ENCODE measurements around the gene CPED1.
A peak's percentile ranks its signal among the peaks of the same experiment; 100 is the strongest.
"Not testable (repeated sequence)": the region's sequence is repeated elsewhere in the genome, so short reads cannot be mapped to it uniquely, and the experiment has no call there.

Gene CPED1

GRCh38 chr7:121042899-121043298 is 54.4 kb downstream of the CPED1 start:
- H3K36me3 Mint-ChIP-seq (ENCODE audit: low read depth) = no peaks in the 10 kb centered on the region
- H3K9me3 Mint-ChIP-seq = peaks cover 2% of the 10 kb centered on the region
- H3K27me3 Mint-ChIP-seq = peaks cover 7% of the 10 kb centered on the region
- H3K4me1 Mint-ChIP-seq = no peaks in the 10 kb centered on the region
- H3K4me3 Mint-ChIP-seq = no peak overlapping the region
- H3K27ac Mint-ChIP-seq = no peak overlapping the region
- DNase-seq (no peak), ATAC-seq (no peak)

GRCh38 chr7:121043314-121044234 is 55.1 kb downstream of the CPED1 start:
- peaks cover 10% of the 10 kb centered on the region for H3K27me3 Mint-ChIP-seq
- H3K27ac Mint-ChIP-seq = no peak overlapping the region
- no peak for DNase-seq
- H3K4me3 Mint-ChIP-seq = no peak overlapping the region
- no peaks in the 10 kb centered on the region for H3K4me1 Mint-ChIP-seq
- H3K9me3 Mint-ChIP-seq = peaks cover 4% of the 10 kb centered on the region
- no peaks in the 10 kb centered on the region for H3K36me3 Mint-ChIP-seq (ENCODE audit: low read depth)
- no peak for ATAC-seq

- no peaks in the 10 kb centered on the region for H3K4me1 Mint-ChIP-seq
- H3K4me3 Mint-ChIP-seq = no peak overlapping the region
- DNase-seq (no peak), ATAC-seq (no peak)
- H3K9me3 Mint-ChIP-seq = peaks cover 4% of the 10 kb centered on the region
- no peak overlapping the region for H3K27ac Mint-ChIP-seq
- no peaks in the 10 kb centered on the region for H3K36me3 Mint-ChIP-seq (ENCODE audit: low read depth)
- H3K27me3 Mint-ChIP-seq = peaks cover 10% of the 10 kb centered on the region
Observed at GRCh38 chr7:121045090-121045489, 56.6 kb downstream of the CPED1 start.

- no peak for DNase-seq
Observed at GRCh38 chr7:121046009-121046408, 57.5 kb downstream of the CPED1 start.

GRCh38 chr7:121046893-121047468 is 58.5 kb downstream of the CPED1 start:
- H3K27me3 Mint-ChIP-seq = peaks cover 9% of the 10 kb centered on the region
- no peaks in the 10 kb centered on the region for H3K4me1 Mint-ChIP-seq
- no peak overlapping the region for H3K27ac Mint-ChIP-seq
- no peak overlapping the region for H3K4me3 Mint-ChIP-seq
- DNase-seq (no peak), ATAC-seq (no peak)
- no peaks in the 10 kb centered on the region for H3K36me3 Mint-ChIP-seq (ENCODE audit: low read depth)
- H3K9me3 Mint-ChIP-seq = peaks cover 4% of the 10 kb centered on the region

More at GRCh38 chr7:121046009-121046408, 57.5 kb downstream of the CPED1 start:
- H3K9me3 Mint-ChIP-seq = peaks cover 4% of the 10 kb centered on the region
- no peaks in the 10 kb centered on the region for H3K36me3 Mint-ChIP-seq (ENCODE audit: low read depth)
- H3K27me3 Mint-ChIP-seq = peaks cover 9% of the 10 kb centered on the region
- no peaks in the 10 kb centered on the region for H3K4me1 Mint-ChIP-seq
- no peak overlapping the region for H3K27ac Mint-ChIP-seq
- H3K4me3 Mint-ChIP-seq = no peak overlapping the region
- ATAC-seq = no peak

- Mint-ChIP-seq H3K4me3 (no peak overlapping the region), H3K4me1 (no peaks in the 10 kb centered on the region), H3K27ac (peak overlapping the region; percentile 36), H3K27me3 (peaks cover 13% of the 10 kb centered on the region), H3K9me3 (peaks cover 4% of the 10 kb centered on the region), H3K36me3 (ENCODE audit: low read depth) (no peaks in the 10 kb centered on the region)
- no peak for DNase-seq
- ATAC-seq = no peak
Observed at GRCh38 chr7:121048195-121048594, 59.7 kb downstream of the CPED1 start.

GRCh38 chr7:121049028-121049791 is 60.7 kb downstream of the CPED1 start:
- ATAC-seq = no peak
- Mint-ChIP-seq H3K36me3 (ENCODE audit: low read depth) (no peaks in the 10 kb centered on the region), H3K4me1 (no peaks in the 10 kb centered on the region), H3K27me3 (peaks cover 10% of the 10 kb centered on the region), H3K4me3 (no peak overlapping the region), H3K9me3 (peaks cover 4% of the 10 kb centered on the region), H3K27ac (no peak overlapping the region)
- DNase-seq = no peak

GRCh38 chr7:121049897-121050296 is 61.4 kb downstream of the CPED1 start:
- no peaks in the 10 kb centered on the region for H3K4me1 Mint-ChIP-seq
- ATAC-seq (no peak), DNase-seq (no peak)
- H3K4me3 Mint-ChIP-seq = no peak overlapping the region
- H3K9me3 Mint-ChIP-seq = peaks cover 4% of the 10 kb centered on the region
- no peak overlapping the region for H3K27ac Mint-ChIP-seq
- no peaks in the 10 kb centered on the region for H3K36me3 Mint-ChIP-seq (ENCODE audit: low read depth)
- peaks cover 12% of the 10 kb centered on the region for H3K27me3 Mint-ChIP-seq

- ATAC-seq (no peak), DNase-seq (no peak)
- no peaks in the 10 kb centered on the region for H3K9me3 Mint-ChIP-seq
- H3K27me3 Mint-ChIP-seq = peaks cover 13% of the 10 kb centered on the region
- H3K4me3 Mint-ChIP-seq = no peak overlapping the region
- no peaks in the 10 kb centered on the region for H3K36me3 Mint-ChIP-seq (ENCODE audit: low read depth)
- H3K4me1 Mint-ChIP-seq = no peaks in the 10 kb centered on the region
- H3K27ac Mint-ChIP-seq = no peak overlapping the region
Observed at GRCh38 chr7:121053219-121053618, 64.7 kb downstream of the CPED1 start.

- H3K4me3 Mint-ChIP-seq = no peak overlapping the region
Observed at GRCh38 chr7:121054925-121055324, 66.4 kb downstream of the CPED1 start.

GRCh38 chr7:121057878-121058277 is 69.4 kb downstream of the CPED1 start:
- H3K36me3 Mint-ChIP-seq (ENCODE audit: low read depth) = no peaks in the 10 kb centered on the region

More at GRCh38 chr7:121054925-121055324, 66.4 kb downstream of the CPED1 start:
- H3K4me1 Mint-ChIP-seq = no peaks in the 10 kb centered on the region
- H3K27me3 Mint-ChIP-seq = peaks cover 13% of the 10 kb centered on the region
- H3K36me3 Mint-ChIP-seq (ENCODE audit: low read depth) = no peaks in the 10 kb centered on the region
- H3K9me3 Mint-ChIP-seq = no peaks in the 10 kb centered on the region
- ATAC-seq (no peak), DNase-seq (no peak)
- H3K27ac Mint-ChIP-seq = no peak overlapping the region

GRCh38 chr7:121058975-121059374 is 70.5 kb downstream of the CPED1 start:
- H3K27ac Mint-ChIP-seq = no peak overlapping the region
- H3K36me3 Mint-ChIP-seq (ENCODE audit: low read depth) = no peaks in the 10 kb centered on the region
- H3K4me1 Mint-ChIP-seq = no peaks in the 10 kb centered on the region
- peaks cover 7% of the 10 kb centered on the region for H3K27me3 Mint-ChIP-seq
- ATAC-seq (no peak), DNase-seq (no peak)
- no peaks in the 10 kb centered on the region for H3K9me3 Mint-ChIP-seq
- no peak overlapping the region for H3K4me3 Mint-ChIP-seq

More at GRCh38 chr7:121057878-121058277, 69.4 kb downstream of the CPED1 start:
- ATAC-seq (no peak), DNase-seq (no peak)
- peaks cover 8% of the 10 kb centered on the region for H3K27me3 Mint-ChIP-seq
- no peak overlapping the region for H3K27ac Mint-ChIP-seq
- no peaks in the 10 kb centered on the region for H3K4me1 Mint-ChIP-seq
- H3K4me3 Mint-ChIP-seq = no peak overlapping the region
- no peaks in the 10 kb centered on the region for H3K9me3 Mint-ChIP-seq

- not testable (repeated sequence) for ATAC-seq
Observed at GRCh38 chr7:121059979-121060509, 71.5 kb downstream of the CPED1 start.

More at GRCh38 chr7:121059979-121060509, 71.5 kb downstream of the CPED1 start:
- not testable (repeated sequence) for H3K27me3 Mint-ChIP-seq; H3K4me1 Mint-ChIP-seq; H3K4me3 Mint-ChIP-seq; H3K36me3 Mint-ChIP-seq (ENCODE audit: low read depth); H3K27ac Mint-ChIP-seq; DNase-seq; H3K9me3 Mint-ChIP-seq
